ENCODE data around the gene GOLM1. TPM values are rescaled to one million over a fixed set of nuclear protein-coding genes. Genes with fewer than 3 reads are reported as not detected.
A peak's percentile ranks its signal among the peaks of the same experiment; 100 is the strongest.

GOLM1 gene
- total and polyA plus RNA-seq, 4 donors, result 113 to 414 (median 219) TPM

DNA sequence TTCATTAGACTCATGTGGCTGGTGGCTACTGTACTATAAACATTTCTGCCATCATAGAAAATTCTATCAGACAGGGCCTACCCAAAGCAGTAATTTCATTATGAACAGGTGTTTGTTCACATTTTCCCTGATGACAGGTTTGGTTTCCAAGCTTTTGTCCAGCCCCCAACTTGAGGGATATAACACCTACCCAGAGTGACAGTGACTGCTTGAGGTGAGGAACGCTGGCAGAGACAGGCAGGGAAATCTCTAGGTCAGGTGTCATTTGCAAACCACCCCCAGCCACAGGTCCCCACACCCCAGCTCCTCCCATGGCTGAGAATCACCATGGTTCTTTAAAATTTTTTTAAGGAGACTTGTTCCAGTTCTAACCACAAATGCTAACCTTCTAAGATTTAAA, 25.5 kb downstream of the GOLM1 start:
- 100% methylated on average over 1 of the region's 1 CpG for WGBS (ENCODE audit: insufficient coverage)
- DNase-seq (ENCODE audit: low read depth in 4 of 6, low spot score in 6 of 6), result no peak
- peaks cover 13% of the 10 kb centered on the region for H3K4me1 ChIP-seq (ENCODE audit: control insufficient read depth, insufficient read depth, low read length)
- H3K36me3 ChIP-seq (ENCODE audit: control insufficient read depth, insufficient read depth, low read length), result peaks cover 16% of the 10 kb centered on the region
- no peak overlapping the region for H3K27ac ChIP-seq (ENCODE audit: low read depth, low read length)
- no peaks in the 10 kb centered on the region for H3K9me3 ChIP-seq (ENCODE audit: control insufficient read depth, insufficient read depth, low read length)
- no peak overlapping the region for H3K4me3 ChIP-seq (ENCODE audit: low read depth, low read length)
- no peaks in the 10 kb centered on the region for H3K27me3 ChIP-seq (ENCODE audit: control insufficient read depth, insufficient read depth, low read length)

DNA sequence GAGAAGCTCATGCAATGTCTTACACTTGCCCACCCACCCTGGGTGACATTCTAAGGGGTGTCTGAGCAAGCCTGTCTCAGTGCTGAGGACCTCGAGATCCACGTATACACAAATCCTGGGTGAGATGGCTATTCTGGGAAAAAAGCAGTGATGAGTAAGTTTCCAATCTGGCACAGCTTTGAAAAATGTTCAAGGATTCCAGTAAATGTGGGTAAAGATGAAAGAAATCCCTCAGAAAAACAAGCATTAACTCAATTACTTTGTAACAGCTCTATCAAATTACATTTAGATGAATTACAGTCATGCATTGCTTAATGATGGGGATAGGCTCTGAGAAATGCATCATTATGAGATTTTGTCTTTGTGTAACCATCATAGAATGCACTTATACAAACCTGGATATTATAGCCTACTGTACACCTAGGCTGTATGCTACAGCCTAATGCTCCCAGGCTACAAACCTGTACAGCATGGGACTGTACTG, 26.9 kb downstream of the GOLM1 start:
- no peaks in the 10 kb centered on the region for H3K9me3 ChIP-seq (ENCODE audit: control insufficient read depth, insufficient read depth, low read length)
- no peak for DNase-seq (ENCODE audit: low read depth in 4 of 6, low spot score in 6 of 6)
- H3K36me3 ChIP-seq (ENCODE audit: control insufficient read depth, insufficient read depth, low read length), result peaks cover 13% of the 10 kb centered on the region
- WGBS (ENCODE audit: insufficient coverage), result no CpG with 5 or more reads among the region's 2 CpGs
- H3K4me1 ChIP-seq (ENCODE audit: control insufficient read depth, insufficient read depth, low read length), result peaks cover 5% of the 10 kb centered on the region
- no peak overlapping the region for H3K27ac ChIP-seq (ENCODE audit: low read depth, low read length)
- H3K4me3 ChIP-seq (ENCODE audit: low read depth, low read length), result no peak overlapping the region
- H3K27me3 ChIP-seq (ENCODE audit: control insufficient read depth, insufficient read depth, low read length), result no peaks in the 10 kb centered on the region

DNA sequence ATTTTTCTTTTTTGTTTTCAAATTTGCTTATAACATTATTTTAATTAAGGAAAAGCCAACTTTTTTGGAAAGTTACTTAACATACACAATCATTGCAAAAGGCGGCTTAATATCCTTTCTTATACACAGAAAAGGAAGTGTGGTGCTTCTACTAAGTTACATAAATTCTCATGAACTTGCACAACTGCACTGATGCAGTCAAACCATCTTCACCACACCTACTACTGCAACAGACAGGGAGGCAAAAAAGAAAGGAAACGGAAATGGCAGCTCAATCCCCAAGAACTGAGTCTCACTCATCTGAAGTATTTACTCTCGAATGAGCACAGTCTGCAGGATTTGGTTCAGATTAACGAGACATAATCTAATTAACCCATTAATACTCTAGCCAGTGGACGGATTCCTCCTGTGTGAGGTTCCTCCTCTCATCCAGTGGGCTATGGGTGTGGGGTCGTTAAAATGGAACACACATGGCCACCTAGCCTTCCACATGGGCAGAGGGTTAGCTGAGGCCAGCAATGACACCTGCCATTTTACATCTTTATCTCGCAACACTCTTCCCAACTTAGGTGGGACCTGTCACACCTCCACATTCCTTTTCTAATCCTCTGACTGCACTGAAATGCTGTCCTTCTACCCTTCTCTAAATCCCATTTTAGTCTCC, 30.0 kb downstream of the GOLM1 start:
- WGBS (ENCODE audit: insufficient coverage), result 100% methylated on average over 1 of the region's 7 CpGs
- Histone ChIP-seq H3K27ac (ENCODE audit: low read depth, low read length) (no peak overlapping the region), H3K27me3 (ENCODE audit: control insufficient read depth, insufficient read depth, low read length) (no peaks in the 10 kb centered on the region), H3K4me1 (ENCODE audit: control insufficient read depth, insufficient read depth, low read length) (peaks cover 6% of the 10 kb centered on the region), H3K36me3 (ENCODE audit: control insufficient read depth, insufficient read depth, low read length) (peaks cover 16% of the 10 kb centered on the region), H3K9me3 (ENCODE audit: control insufficient read depth, insufficient read depth, low read length) (no peaks in the 10 kb centered on the region), H3K4me3 (ENCODE audit: low read depth, low read length) (no peak overlapping the region)
- no peak for DNase-seq (ENCODE audit: low read depth in 4 of 6, low spot score in 6 of 6)

DNA sequence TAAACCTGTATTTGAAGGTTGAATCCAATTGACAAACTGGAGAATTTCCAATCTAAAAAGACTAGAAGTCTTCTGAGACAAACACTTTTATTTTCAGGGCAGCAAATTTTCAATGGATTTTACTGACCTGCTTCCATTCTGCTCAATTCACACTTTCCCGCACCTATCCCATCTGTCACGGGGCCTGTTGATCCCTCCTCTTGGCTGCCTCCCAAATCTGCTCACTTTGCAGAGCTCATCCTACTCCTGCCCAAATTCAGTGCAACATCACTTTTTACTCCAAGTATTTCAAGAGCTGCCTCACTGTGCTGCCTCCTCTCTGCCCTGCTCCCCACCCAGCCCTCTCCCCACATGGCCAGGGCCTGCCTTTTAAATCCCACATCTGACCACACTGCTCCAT, 35.1 kb downstream of the GOLM1 start:
- 39% methylated on average over 2 of the region's 2 CpGs for WGBS (ENCODE audit: insufficient coverage)
- DNase-seq (ENCODE audit: low read depth in 4 of 6, low spot score in 6 of 6), result peak in 2 of 6 donors; percentile 60 to 66

DNA sequence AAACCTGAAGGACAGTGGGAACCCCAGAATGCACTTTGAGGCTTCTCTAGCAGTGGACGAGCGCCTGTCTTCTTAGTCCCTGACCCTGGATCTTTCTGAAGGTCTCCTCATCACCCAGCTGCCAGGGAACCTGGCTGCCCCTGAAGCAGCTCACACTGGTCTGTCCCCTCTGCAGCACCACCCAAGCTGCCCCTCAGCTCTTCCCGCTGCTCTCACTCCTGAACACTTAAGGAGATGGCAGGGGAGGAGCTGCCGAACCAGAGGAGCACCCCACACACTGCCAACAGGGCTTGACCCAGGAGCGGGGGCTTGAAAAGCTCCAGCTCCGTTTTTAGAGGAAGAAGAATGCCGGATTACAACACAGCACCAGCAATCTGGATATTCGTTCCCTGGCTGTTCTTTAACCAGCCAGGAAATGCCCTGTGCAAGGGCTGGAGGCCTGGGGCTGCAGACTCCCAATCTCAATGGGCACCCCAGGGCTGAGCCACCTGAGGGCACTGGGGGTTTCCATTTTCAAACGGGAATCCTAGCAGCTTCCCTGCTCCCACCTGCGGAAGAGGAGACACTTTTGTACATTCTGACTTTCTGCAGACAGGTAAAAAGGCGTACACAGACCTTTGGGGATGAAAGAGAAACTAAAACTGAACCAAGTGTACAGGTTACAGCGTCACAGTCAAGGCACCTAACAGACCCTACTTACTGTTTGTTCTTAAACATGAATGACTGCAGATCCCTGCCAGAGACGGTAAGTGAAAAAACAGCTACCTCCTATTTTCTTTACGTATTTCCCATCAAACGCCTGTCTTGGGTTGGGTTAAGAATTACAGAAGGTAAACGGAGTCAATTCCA, 36.3 kb downstream of the GOLM1 start:
- no peaks in the 10 kb centered on the region for H3K27me3 ChIP-seq (ENCODE audit: control insufficient read depth, insufficient read depth, low read length)
- DNase-seq (ENCODE audit: low read depth in 4 of 6, low spot score in 6 of 6), result no peak
- WGBS (ENCODE audit: insufficient coverage), result 74% methylated on average over 10 of the region's 16 CpGs
- H3K27ac ChIP-seq (ENCODE audit: low read depth, low read length), result no peak overlapping the region
- H3K4me1 ChIP-seq (ENCODE audit: control insufficient read depth, insufficient read depth, low read length), result peaks cover 7% of the 10 kb centered on the region
- no peaks in the 10 kb centered on the region for H3K9me3 ChIP-seq (ENCODE audit: control insufficient read depth, insufficient read depth, low read length)
- H3K36me3 ChIP-seq (ENCODE audit: control insufficient read depth, insufficient read depth, low read length), result peaks cover 33% of the 10 kb centered on the region
- no peak overlapping the region for H3K4me3 ChIP-seq (ENCODE audit: low read depth, low read length)

More for the DNA sequence above, 35.1 kb downstream of the GOLM1 start:
- Histone ChIP-seq H3K27ac (ENCODE audit: low read depth, low read length) (no peak overlapping the region), H3K4me1 (ENCODE audit: control insufficient read depth, insufficient read depth, low read length) (peaks cover 7% of the 10 kb centered on the region), H3K4me3 (ENCODE audit: low read depth, low read length) (no peak overlapping the region), H3K36me3 (ENCODE audit: control insufficient read depth, insufficient read depth, low read length) (peaks cover 33% of the 10 kb centered on the region), H3K27me3 (ENCODE audit: control insufficient read depth, insufficient read depth, low read length) (no peaks in the 10 kb centered on the region), H3K9me3 (ENCODE audit: control insufficient read depth, insufficient read depth, low read length) (no peaks in the 10 kb centered on the region)

DNA sequence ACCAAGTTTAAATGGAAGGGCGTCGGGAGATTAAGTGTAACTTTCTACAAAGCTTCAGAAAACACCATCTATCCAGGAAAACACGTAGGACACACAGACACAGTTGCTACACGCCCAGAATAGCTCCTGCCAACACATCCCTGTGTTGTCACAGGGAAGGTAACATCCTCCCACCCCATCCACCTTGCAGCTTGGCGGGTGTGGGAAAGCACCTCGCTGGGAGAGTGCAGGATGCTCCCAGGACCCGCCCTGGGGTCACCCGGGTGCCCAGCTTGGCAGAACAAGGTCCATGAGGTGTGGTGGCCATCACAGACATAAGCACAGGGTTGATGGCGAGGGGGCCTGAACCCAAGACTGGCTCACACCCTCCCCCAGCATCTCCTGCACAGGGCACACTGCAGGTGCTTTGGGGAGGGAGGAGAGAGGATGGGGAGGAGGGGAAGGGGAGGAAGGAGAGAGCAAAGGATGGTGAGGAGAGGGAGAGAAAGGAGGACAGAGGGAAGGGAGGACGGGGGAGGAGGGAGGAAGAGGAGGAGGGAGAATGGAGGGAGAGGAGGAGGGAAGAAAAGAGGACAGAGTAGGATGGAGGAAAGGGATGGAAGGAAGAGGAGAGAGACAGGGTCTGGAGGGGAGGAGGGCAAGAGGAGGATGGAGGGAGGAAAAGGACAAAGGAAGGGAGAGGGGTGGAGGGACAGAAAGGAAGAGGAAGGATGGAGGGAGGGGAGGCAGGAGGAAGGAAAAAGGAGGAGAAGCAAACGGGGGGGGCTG, 37.2 kb downstream of the GOLM1 start:
- WGBS (ENCODE audit: insufficient coverage), result 81% methylated on average over 9 of the region's 11 CpGs
- Histone ChIP-seq H3K4me3 (ENCODE audit: low read depth, low read length) (no peak overlapping the region), H3K4me1 (ENCODE audit: control insufficient read depth, insufficient read depth, low read length) (peaks cover 7% of the 10 kb centered on the region), H3K27ac (ENCODE audit: low read depth, low read length) (no peak overlapping the region), H3K36me3 (ENCODE audit: control insufficient read depth, insufficient read depth, low read length) (peaks cover 36% of the 10 kb centered on the region), H3K27me3 (ENCODE audit: control insufficient read depth, insufficient read depth, low read length) (no peaks in the 10 kb centered on the region), H3K9me3 (ENCODE audit: control insufficient read depth, insufficient read depth, low read length) (no peaks in the 10 kb centered on the region)
- no peak for DNase-seq (ENCODE audit: low read depth in 4 of 6, low spot score in 6 of 6)

DNA sequence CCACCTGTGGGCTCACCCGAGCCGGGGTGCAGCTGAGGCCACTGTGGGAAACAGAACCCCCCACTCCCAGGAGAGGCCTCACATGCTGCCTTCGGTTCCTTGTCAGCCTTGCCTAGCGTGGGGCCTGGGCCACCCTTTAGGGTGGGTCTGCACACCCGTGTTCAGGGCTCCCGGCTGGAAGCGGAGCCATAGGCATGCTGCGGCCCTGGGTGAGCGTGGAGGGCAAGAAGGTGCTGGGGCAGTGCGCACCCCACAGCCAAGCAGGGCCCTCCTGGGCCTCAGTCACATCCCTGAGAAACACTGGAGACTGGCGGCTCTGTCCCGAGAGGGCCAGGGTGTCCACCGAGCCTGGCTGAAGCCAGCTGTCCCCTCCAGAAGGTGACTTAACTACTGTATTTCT, 41.9 kb downstream of the GOLM1 start:
- no peak overlapping the region for H3K27ac ChIP-seq (ENCODE audit: low read depth, low read length)
- WGBS (ENCODE audit: insufficient coverage), result 95% methylated on average over 11 of the region's 13 CpGs
- no peaks in the 10 kb centered on the region for H3K27me3 ChIP-seq (ENCODE audit: control insufficient read depth, insufficient read depth, low read length)

DNA sequence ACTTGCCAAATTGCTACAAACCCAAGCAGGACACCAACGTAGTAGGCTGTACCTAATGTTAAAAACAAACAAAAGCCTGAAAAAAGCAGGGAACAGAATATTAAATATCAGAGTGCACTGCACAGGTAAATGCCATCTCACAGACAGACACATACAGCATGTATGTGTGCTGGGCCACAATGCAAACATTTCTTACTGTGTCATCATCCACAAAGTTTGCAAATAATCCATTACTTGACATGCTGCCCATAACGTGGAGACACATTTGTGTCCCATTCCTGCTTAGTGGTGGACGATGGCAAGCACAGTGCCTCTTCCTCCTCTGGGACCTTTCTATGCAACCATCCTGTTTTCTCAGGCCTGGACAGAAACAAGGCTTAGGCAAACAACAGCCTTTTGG, 44.7 kb downstream of the GOLM1 start:
- Histone ChIP-seq H3K4me3 (ENCODE audit: low read depth, low read length) (no peak overlapping the region), H3K4me1 (ENCODE audit: control insufficient read depth, insufficient read depth, low read length) (no peaks in the 10 kb centered on the region), H3K36me3 (ENCODE audit: control insufficient read depth, insufficient read depth, low read length) (peaks cover 24% of the 10 kb centered on the region), H3K9me3 (ENCODE audit: control insufficient read depth, insufficient read depth, low read length) (no peaks in the 10 kb centered on the region), H3K27ac (ENCODE audit: low read depth, low read length) (no peak overlapping the region), H3K27me3 (ENCODE audit: control insufficient read depth, insufficient read depth, low read length) (no peaks in the 10 kb centered on the region)
- no peak for DNase-seq (ENCODE audit: low read depth in 4 of 6, low spot score in 6 of 6)
- WGBS (ENCODE audit: insufficient coverage), result 80% methylated on average over 1 of the region's 3 CpGs

More for the DNA sequence above, 41.9 kb downstream of the GOLM1 start:
- Histone ChIP-seq H3K4me1 (ENCODE audit: control insufficient read depth, insufficient read depth, low read length) (no peaks in the 10 kb centered on the region), H3K36me3 (ENCODE audit: control insufficient read depth, insufficient read depth, low read length) (peaks cover 31% of the 10 kb centered on the region), H3K4me3 (ENCODE audit: low read depth, low read length) (no peak overlapping the region), H3K9me3 (ENCODE audit: control insufficient read depth, insufficient read depth, low read length) (no peaks in the 10 kb centered on the region)
- DNase-seq (ENCODE audit: low read depth in 4 of 6, low spot score in 6 of 6), result no peak

DNA sequence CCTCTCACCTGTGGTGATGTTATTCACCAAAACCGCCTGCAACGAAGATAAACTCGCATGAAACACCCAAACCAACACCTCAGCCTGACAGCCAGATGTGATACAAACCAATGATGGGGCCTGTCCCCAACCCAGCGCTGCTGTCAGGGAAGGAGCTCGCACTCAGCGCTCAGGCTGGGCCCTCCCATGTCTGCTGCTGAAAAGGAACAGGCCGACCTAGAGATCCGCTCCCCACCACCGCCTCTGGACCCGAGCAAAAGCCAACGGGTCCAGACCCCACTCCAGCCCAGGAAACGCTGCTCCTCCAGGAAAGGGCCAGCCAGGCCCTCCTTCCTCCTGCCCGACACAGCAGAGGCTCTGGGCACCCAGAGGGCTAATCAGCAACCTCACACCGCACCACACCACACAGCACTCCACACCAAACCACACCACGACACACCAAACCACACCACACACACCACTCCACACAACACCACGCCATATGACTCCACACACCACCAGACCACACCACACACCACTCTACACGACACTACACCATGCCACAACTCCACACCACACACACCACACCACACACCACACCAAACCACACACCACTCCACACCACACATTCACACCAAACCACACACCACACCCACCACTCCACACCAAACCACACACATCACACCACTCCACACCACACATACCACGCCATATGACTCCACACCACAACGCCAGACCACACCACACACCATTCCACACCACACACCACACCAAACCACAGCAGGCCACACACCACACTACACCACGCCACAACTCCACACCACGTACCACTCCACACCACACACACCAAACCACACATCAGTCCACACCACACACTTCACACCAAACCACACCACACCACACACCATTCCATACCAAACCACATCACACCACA, 46.5 kb downstream of the GOLM1 start:
- peaks cover 24% of the 10 kb centered on the region for H3K36me3 ChIP-seq (ENCODE audit: control insufficient read depth, insufficient read depth, low read length)
- no peaks in the 10 kb centered on the region for H3K4me1 ChIP-seq (ENCODE audit: control insufficient read depth, insufficient read depth, low read length)
- DNase-seq (ENCODE audit: low read depth in 4 of 6, low spot score in 6 of 6), result no peak
- no peaks in the 10 kb centered on the region for H3K27me3 ChIP-seq (ENCODE audit: control insufficient read depth, insufficient read depth, low read length)
- no peaks in the 10 kb centered on the region for H3K9me3 ChIP-seq (ENCODE audit: control insufficient read depth, insufficient read depth, low read length)
- 91% methylated on average over 21 of the region's 21 CpGs for WGBS (ENCODE audit: insufficient coverage)
- no peak overlapping the region for H3K4me3 ChIP-seq (ENCODE audit: low read depth, low read length)
- H3K27ac ChIP-seq (ENCODE audit: low read depth, low read length), result no peak overlapping the region

Data from spinal cord (tissue), 10 donors.